ENCODE results near the gene ISL1. TPM values are rescaled to one million over a fixed set of nuclear protein-coding genes. Genes with fewer than 3 reads are reported as not detected.

The ISL1 gene
- not detected in 2 replicates for total RNA-seq (2014; rRNA removed; shearing (Covaris generic))

DNA sequence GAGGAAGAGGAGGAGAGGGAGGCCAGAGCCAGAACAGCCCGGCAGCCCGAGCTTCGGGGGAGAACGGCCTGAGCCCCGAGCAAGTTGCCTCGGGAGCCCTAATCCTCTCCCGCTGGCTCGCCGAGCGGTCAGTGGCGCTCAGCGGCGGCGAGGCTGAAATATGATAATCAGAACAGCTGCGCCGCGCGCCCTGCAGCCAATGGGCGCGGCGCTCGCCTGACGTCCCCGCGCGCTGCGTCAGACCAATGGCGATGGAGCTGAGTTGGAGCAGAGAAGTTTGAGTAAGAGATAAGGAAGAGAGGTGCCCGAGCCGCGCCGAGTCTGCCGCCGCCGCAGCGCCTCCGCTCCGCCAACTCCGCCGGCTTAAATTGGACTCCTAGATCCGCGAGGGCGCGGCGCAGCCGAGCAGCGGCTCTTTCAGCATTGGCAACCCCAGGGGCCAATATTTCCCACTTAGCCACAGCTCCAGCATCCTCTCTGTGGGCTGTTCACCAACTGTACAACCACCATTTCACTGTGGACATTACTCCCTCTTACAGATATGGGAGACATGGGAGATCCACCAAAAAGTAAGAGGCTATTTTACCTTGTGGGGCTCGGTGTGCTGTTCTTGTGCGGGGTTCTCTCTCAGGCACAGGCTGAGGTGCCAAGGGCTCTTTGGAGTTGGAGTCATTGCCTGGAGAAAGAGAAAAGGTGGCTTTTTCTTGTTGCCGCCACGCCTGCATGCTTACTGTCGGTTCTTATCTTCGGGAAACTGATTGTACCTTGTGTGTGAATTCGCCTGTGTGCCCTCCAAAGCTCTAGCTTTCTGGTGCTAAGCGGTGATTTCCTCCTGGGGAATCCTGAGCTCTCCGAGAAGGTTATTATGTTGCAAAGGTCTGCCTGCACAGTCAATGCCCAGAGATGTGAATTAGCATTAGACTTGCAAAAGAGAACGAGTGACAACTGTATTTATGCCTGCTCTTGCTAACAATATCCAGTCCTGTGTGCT, at the start of gene ISL1:
TSS of gene ISL1 (plus strand) at position 318 of the 991 bp plus-strand sequence. CDS start at position 542, 224 bp downstream.
- DNase-seq (ENCODE audit: low read depth) = peak; percentile 55

DNA sequence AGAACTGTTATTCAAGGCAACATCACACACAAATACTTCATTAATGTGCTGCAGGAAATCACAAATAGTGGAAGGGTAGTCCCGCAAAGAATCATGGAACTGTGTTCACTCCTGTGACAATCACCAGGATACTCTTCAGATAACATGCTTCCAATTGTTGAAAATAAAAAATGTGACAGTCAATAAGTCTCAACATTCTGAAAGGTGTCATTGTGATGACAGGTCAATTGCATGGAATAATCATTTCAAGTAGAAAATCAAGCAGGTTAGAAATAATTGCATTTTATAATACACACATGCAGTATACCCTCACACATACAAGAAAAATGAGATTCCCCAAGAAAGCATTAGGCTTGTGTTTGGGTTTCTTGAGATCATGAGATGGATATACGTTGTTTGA, 46.4 kb upstream of the ISL1 start:
- DNase-seq (ENCODE audit: low read depth) = no peak

DNA sequence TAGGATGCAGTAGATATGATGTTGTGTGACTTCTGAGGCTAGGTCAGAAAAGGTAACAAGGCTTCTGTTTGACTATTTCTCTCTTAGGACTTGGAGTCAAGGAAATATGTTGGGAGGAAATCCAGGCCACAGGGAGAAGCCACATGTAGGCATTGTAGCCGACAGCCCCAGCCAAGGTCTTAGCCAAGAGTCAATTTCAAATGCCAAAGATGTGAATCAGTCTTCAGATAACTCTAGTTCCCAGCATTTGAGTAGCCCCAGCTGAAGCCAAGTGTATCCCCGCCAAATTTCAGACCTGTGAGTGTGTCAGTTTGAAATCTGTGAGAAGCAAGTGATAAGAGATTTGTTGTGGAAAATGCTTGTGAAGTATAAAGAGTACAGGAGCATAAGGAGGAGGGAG, 38.1 kb upstream of the ISL1 start:
- DNase-seq (ENCODE audit: low read depth) = peak; percentile 4

DNA sequence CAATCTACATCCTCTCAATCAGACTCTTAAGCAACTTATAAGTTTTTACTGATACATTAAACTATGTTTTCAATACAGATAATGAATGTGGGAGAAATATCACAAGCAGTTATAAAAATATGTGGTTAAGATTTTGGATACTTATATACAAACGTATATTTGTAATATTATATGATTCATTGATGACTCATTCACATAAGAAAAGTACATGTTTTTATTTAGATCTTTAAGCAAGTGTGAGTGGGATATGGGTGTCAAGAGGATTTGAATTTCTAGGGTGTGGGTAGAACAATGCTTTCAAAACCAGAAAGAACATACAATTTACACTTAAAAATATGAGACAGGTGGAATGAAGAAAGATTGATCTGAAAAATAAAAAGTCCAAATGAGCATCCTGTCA, 36.1 kb upstream of the ISL1 start:
- no peak for DNase-seq (ENCODE audit: low read depth)

DNA sequence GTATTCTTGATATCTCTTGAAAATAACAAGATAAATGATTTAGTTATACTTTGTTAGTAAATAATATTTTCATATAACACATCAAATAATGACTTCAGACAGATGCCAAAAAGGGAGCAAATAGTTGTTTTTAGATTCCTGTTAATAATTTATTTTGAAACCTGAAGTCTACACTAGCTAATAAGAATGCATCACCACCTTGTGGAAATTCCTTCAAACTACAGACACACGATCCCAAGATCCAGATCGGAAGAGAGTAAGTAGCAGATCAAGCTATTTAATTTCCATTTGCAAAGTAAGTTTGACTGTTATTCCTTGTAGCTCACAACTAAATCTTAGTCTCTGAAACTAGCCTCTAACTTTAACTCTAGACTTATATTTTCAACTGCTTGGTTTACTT, 35.5 kb upstream of the ISL1 start:
- DNase-seq (ENCODE audit: low read depth) = no peak

DNA sequence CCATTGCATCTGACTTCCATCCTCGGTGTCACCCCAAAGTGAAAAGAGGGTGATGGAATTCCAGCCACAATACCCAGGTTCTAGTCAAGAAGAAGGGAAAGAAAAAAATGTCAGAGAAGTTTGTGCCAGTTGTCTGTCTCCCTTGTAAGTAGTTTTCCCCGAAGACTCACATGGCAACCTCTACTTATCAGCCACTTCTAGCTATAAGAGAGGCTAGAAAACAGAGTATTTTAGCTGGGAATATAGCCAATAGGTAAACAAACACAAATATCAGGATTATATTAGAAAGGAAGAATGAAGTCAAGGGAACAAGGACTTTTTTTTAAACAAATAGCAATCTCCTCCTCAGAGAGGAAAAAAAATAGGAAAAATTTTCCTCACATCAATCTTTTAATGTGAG, 12.2 kb upstream of the ISL1 start:
- DNase-seq (ENCODE audit: low read depth) = no peak

DNA sequence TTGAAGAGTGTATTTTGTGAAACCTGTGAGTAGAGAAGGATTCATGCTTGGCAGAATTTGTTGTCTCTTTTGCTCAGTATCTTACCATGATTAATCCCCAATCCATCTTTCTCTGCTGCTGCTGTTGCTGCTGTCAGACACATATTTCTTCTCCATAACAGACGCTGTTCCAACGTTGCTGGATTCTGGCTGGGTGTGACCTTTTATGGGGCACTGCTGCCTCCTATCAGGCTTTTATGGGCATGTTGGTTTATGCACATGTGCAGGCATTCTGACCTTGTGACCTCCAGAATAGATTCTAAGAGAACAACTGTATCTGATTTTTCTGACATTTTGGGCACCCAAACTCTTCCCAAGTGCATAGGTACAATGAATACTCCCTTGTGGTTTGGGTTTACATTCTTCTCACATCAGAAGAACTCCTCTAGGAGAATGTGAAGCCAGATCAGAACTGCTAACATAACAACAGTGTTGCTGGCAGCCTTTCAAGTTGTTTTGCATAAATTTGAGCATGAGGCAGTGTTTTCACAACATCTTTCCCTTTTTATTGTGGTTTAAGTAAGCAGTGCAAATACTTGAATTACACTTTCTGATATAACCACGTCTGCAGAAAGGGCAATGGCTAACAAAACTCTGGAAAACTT, 9.2 kb upstream of the ISL1 start:
- no peak for DNase-seq (ENCODE audit: low read depth)

DNA sequence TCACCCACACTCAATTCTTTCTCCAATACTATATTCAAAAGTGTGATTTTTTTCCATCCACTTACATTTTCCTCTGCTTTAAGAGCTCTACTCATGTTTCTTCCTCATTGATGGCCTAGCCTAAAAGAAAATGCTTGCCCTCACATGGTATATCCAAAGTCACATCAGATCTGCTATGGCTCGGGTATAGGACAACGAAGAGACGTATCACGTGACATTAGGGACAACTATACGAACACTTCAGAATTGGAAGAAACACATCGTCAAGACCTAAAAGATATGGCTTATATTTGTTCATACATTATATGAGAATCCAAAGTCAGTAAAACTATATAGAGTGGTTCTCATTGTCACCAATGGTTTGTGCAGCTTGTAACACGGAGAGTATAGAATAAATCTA, 8.2 kb upstream of the ISL1 start:
- DNase-seq (ENCODE audit: low read depth) = no peak

DNA sequence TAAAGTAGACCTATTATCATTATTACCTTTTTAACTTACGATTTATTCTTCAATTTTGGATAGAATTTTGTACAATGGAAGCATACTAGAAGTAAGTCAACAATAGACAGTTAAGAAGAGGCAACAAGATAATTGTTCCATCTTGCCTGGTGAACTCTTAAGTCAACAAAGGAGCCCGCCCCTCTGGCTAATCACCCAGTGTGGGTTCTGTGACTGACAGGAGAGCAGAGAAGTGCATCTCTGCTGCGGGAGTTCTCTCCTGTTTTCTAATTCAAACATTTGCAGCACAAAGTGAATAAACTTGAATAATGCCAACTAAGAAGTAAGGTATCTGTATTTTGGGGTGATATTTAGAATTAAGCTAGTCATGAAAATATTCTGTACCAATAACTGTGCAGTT, 6.7 kb upstream of the ISL1 start:
- DNase-seq (ENCODE audit: low read depth) = no peak

DNA sequence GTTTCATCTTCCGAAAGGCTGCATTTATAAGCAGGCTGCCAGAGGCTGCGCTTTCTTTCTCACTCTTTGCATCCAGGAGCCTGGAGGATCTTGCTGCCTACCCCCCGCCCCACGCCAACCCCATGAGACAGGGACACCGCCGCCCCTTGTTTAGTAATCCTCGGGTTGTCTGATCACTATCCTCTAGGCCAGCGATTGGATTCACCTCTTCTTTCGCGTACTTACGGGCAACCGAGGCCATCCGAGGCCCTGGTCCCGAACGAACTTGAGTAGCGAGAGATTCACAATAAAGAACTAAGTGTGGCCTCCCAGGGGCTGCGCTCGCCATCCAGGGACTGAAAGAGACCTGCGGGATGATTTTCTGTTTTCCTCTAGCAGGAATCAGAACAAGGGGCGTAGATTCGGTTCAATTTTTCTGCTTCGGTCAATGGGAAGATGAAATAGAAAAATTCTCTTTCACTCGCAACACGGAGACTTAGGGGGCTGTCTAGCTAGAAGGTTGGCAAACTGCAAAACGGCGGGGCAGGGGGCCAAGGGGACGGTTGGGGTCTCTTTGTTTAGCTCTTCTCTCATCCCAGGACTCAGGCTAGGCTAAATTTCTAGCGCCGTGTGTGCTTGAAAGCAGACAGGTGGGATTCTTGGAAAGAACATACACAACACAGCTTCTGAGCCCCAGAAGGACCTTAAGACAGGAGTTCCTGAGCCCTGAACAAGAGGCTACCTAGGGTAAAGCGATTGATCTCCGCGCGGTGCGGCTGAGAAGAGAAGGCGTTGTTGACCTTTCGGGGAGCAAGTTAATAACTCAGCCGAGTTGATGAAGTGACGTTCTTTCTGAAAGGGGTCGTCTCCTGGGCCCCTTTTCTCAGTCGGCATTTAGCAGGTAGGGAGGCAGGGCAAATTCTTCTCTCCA, 5.8 kb upstream of the ISL1 start:
- DNase-seq (ENCODE audit: low read depth) = no peak

DNA sequence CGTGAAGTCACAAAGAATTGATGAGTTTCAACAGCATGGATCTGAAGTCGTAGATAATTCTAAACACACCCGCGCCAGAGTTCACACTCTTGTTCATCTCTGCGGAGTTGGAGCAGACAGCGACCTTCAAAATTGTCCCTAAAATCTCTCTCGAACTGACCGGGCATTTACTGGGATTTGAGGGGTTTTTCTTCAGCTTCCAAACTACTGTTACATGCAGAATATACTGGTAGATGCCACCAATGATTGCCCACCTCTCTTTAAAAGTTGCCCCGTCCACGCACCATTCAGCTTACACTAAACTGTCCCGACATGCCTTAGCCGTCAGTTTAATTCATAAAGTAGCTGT, 5.2 kb upstream of the ISL1 start:
- DNase-seq (ENCODE audit: low read depth) = no peak

DNA sequence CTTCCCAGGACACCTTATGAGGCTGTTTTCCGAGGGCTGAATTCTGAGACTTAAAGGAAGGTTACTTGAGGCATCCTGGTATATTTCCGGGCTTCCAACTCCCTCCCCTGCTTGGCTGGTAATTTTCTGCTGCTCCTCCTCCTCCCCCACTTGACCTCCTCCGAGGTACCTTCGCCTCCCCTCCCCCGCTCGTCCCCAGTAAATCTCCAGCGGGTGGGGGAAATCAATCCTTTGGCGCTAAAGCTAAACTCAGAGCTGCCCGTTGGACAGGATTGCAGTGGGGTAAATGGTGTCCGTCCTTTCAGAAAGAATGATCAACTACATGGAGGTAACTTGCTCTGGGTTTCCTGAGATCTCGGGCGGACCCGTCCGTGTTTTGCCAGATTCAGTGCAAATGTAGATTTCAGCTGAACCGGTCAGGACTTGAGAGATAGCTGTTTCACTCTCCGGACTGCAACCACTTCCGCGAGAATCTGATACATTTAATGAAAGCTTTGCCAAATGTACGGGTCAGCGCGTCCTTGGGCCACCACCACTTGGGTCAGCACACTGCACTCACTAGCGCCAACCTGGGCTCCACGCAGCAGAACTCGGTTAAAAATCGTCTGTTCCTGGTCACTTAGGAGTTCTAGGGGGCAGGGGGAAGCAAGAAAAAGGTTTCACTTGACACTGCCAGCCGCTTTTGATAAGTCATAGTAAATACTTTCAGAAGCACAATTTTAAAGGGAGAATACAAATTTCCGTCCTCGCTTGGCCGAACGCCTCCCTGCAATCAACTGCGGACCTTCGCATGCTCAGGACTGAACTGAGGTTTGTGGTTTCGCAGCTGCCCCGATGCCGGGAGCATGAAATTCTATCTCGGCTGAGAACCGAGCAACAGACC, 4.6 kb upstream of the ISL1 start:
- peak; percentile 26 for DNase-seq (ENCODE audit: low read depth)

DNA sequence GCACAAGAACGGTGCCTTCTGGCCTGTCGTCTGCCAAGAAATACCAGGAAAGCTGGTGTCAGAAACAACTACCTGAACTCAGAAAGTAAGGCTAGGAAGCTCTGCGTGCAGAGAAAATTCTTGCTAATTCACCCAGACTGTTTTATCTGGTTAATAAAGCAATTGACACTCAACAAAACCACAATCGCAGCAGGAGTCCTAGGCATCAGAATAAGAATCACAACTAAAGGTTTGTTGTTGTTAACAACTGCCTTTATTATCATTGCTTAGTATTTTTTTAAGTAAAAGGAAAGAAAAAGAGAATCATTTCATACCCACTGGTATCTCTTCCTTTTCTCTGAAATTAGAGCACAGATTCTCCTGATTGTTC, 3.9 kb upstream of the ISL1 start:
- DNase-seq (ENCODE audit: low read depth) = no peak

DNA sequence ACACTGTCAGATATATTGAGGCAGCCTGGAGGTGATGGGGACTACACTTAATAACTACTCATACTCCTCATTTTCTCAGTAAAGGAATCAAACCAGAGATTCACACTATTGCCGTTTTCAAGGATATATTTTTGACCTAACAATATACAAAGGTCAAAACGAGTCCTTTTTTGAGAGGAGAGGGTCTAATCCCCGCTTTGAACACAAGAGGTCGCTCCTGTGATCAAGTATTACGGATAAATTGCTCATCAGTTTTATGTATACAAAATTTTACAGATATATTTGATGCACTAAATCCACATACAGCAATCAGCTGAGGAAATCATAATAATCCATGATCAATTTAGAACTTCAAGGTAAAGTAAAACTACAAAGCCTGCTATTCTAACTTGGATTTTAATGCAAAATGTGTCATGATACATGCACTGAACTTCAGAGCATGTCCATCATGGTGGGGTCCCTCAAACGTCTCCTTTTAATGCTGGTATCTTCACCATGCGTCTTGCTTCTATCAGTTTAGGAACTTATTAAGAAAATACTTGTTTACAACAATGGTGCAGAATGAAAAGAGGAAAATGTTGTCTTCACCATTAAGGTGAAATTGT, 2.5 kb upstream of the ISL1 start:
- peak; percentile 18 for DNase-seq (ENCODE audit: low read depth)

DNA sequence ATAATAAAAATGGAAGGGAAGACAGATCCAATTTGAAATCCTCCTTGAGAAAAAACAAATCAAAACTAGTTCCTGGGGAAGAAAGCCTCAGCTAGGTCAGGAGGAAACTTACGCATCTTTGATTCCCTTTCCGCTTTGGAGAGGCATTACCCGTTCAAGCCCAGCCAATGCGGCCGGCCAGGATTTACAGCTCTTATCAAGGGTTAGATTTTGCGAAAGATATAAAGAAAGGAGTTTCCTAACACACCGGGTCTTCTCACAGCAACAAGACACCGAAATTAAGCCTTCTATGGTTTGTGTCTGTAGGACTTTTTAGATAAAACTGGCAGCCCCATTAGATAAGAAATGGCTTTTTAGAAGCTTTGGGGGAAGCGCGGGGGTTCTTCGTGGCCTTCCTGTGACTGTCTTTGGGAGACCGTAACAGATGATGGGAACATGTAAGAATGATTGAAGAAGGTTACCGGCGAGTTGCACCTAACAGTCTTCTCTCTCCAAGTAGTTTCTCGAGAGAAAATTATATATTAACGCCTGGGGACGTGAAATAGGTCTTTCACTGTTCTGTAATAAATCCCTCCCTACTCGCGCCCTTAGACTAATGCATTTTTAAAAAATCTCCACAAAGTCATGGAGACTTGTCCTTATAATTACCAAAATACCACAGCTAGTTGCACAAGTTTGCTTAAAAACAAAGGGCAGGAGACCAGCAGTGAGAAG, 1.3 kb upstream of the ISL1 start:
- DNase-seq (ENCODE audit: low read depth) = no peak

DNA sequence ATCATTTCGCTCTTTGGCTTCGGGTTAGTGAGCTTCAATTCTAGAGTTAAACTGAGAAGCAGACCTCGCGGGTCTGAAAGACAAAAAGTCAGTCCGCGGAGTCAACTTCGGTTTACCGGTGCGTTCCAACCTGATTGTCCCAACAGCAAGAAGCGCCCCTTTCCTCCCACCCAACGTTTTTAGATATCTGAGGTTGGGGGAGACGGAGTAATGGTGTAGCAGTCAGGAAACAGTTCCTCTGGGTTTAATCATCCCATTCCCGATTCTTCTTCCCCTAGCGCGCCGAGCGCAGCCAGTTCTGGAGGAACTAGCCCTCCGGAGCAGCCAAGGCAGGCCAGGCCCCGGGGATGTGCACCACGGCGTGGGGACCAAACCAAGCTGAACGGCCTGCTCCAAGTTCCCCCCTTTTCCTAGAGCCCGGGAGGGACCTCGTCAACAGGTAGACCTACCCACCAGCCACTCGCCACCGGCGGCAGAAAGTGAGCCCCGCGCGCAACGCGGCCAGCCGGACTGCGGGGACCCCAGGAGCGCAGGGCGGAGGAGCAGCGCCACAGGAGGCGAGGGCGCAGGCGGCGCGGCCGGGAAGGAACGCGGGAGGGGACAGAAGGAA, 622 bp upstream of the ISL1 start:
- no peak for DNase-seq (ENCODE audit: low read depth)

DNA sequence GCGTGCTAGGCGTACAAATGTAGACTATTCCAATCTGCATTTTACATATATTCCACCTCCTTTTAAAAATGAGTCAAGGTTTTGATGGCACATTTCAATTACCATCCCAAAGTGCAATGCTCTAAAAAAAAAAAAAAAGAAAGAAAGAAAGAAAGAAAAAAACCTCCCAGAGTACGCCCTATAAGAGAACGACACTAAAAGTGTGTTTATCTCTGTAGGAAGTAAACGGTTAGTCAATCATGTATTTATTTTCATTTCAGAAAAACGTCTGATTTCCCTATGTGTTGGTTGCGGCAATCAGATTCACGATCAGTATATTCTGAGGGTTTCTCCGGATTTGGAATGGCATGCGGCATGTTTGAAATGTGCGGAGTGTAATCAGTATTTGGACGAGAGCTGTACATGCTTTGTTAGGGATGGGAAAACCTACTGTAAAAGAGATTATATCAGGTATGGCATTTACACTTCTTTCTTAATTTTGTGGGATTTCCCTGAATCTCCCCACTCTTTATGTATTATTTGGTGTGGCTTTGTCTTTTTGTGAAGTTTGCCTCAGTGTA, 1.1 kb downstream of the ISL1 start:
- no peak for DNase-seq (ENCODE audit: low read depth)

DNA sequence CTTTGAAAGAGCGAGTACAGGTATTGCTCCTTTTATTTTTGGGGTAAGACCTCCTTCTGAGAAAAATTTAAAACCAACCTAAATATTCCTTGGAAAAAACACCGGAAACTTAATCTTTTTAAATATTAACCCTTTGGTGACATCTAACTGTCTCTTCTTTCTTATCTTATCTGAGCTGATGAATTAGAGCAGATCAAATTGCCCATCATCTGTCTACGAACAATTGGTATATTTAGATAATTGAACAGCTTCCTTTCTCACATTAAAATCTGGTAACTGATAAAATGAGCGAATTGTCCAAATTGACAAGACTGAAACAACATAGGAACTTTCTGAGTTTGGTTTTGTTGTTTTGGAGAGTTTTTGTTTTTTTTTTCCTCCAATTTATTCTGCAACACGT, 2.0 kb downstream of the ISL1 start:
- no peak for DNase-seq (ENCODE audit: low read depth)
